ENCODE results near the gene FLRT1.
A peak's percentile ranks its signal among the peaks of the same experiment; 100 is the strongest.

Gene FLRT1

GRCh38 chr11:64023712-64024710, 11.7 kb upstream of the FLRT1 start:
- DNase-seq (ENCODE audit: low spot score), result no peak

- no peak for DNase-seq (ENCODE audit: low spot score)
Measured at GRCh38 chr11:64025205-64025604, 10.5 kb upstream of the FLRT1 start.

GRCh38 chr11:64026575-64027205, 9.0 kb upstream of the FLRT1 start:
- DNase-seq (ENCODE audit: low spot score), result no peak

GRCh38 chr11:64027651-64028397, 7.9 kb upstream of the FLRT1 start:
- DNase-seq (ENCODE audit: low spot score), result no peak

- DNase-seq (ENCODE audit: low spot score), result no peak
Measured at GRCh38 chr11:64028398-64029115, 7.2 kb upstream of the FLRT1 start.

- DNase-seq (ENCODE audit: low spot score), result no peak
Measured at GRCh38 chr11:64029773-64030172, 6.0 kb upstream of the FLRT1 start.

GRCh38 chr11:64031001-64031400, 4.7 kb upstream of the FLRT1 start:
- DNase-seq (ENCODE audit: low spot score), result no peak

GRCh38 chr11:64032050-64032449, 3.7 kb upstream of the FLRT1 start:
- DNase-seq (ENCODE audit: low spot score), result no peak

GRCh38 chr11:64034411-64034811, 1.3 kb upstream of the FLRT1 start:
- no peak for DNase-seq (ENCODE audit: low spot score)

GRCh38 chr11:64035081-64035524, 628 bp upstream of the FLRT1 start:
- no peak for DNase-seq (ENCODE audit: low spot score)

- no peak for DNase-seq (ENCODE audit: low spot score)
Measured at GRCh38 chr11:64036087-64037026, 626 bp downstream of the FLRT1 start.

- DNase-seq (ENCODE audit: low spot score), result no peak
Measured at GRCh38 chr11:64037027-64037634, 1.4 kb downstream of the FLRT1 start.

GRCh38 chr11:64038500-64038899, 2.8 kb downstream of the FLRT1 start:
- no peak for DNase-seq (ENCODE audit: low spot score)

GRCh38 chr11:64039012-64039665, 3.4 kb downstream of the FLRT1 start:
- no peak for DNase-seq (ENCODE audit: low spot score)

- DNase-seq (ENCODE audit: low spot score), result peak; percentile 80
Measured at GRCh38 chr11:64040684-64041322, 5.1 kb downstream of the FLRT1 start.

- no peak for DNase-seq (ENCODE audit: low spot score)
Measured at GRCh38 chr11:64041846-64042245, 6.1 kb downstream of the FLRT1 start.

- DNase-seq (ENCODE audit: low spot score), result no peak
Measured at GRCh38 chr11:64042301-64042700, 6.6 kb downstream of the FLRT1 start.

- DNase-seq (ENCODE audit: low spot score), result no peak
Measured at GRCh38 chr11:64043545-64043944, 7.8 kb downstream of the FLRT1 start.

GRCh38 chr11:64044730-64045393, 9.1 kb downstream of the FLRT1 start:
- DNase-seq (ENCODE audit: low spot score), result peak; percentile 84
